Ovary (tissue), 9 donors: ENCODE results near the gene HES4. TPM values are rescaled to one million over a fixed set of nuclear protein-coding genes. Genes with fewer than 3 reads are reported as not detected.

Source experiments
- DNase-seq, 5 donors: peaks; one replicate each; pipeline ENCODE4 v3.0.0-alpha.2; 2019 to 2020
- H3K27ac ChIP-seq, 2 donors: fragments of 200-600 bp; one replicate each; pipeline versions ENCODE4 v1.5.1 to v1.8.0; 2019 to 2022
- H3K27me3 ChIP-seq: fragments of 200-600 bp; one replicate; pipeline ENCODE4 v1.8.0; 2022
- H3K36me3 ChIP-seq: fragments of 200-600 bp; sonication (generic); one replicate; pipeline ENCODE4 v1.5.1; 2019
- H3K4me1 ChIP-seq: one replicate; pipeline ENCODE4 v1.8.1; 2013; ENCODE audit warnings: mild to moderate bottlenecking, moderate library complexity; ENCODE audit not compliant: insufficient read depth
- H3K4me3 ChIP-seq: fragments of 200-600 bp; sonication (generic); one replicate; pipeline ENCODE4 v1.5.1; 2017
- H3K9me3 ChIP-seq, 2 donors: fragments of 200-600 bp in 1 of 2; sonication (generic) in 1 of 2; one replicate each; pipeline versions ENCODE4 v1.5.1 to v1.8.1; 2013 to 2019; ENCODE audit warnings: mild to moderate bottlenecking in 1 of 2, moderate library complexity in 1 of 2
- CTCF ChIP-seq, 3 donors: fragments of 450-650 bp in 2 of 3; fragments of 200-600 bp in 1 of 3; IDR thresholded peaks; one replicate each; pipeline versions ENCODE4 v1.5.1 to v1.8.0; 2016 to 2022; ENCODE audit warnings: antibody characterized with exemption in 3 of 3, mild to moderate bottlenecking in 1 of 3
- EP300 ChIP-seq: sonication (generic); formaldehyde crosslinking; IDR thresholded peaks from one replicate; pipeline ENCODE4 v1.6.1; 2017; ENCODE audit warnings: antibody characterized with exemption
- POLR2A ChIP-seq: fragments of 450-650 bp; IDR thresholded peaks from one replicate; pipeline ENCODE4 v1.6.1; 2017; ENCODE audit warnings: antibody characterized with exemption, mild to moderate bottlenecking, moderate library complexity
- whole genome bisulfite sequencing, 3 donors: extraction: QIAGEN DNeasy Blood & Tissue Kit in 1 of 3; methylation state at CpG; one replicate each; pipeline versions ENCODE4 v1.1.5 to v1.1.7; 2013 to 2017; 5-methylcytosine and 5-hydroxymethylcytosine counted together
- intact Hi-C, 4 donors: fragments of 100-400 bp; cut with DNase I; formaldehyde crosslinking; loops; one replicate each; pipeline versions ENCODE4 v1.11.0 to v1.15.1; 2022 to 2023
- polyA plus RNA-seq, 2 donors: library from polyadenylated mRNA; stranded (reverse); fragments of 200-250 nt in 1 of 2; fragments of 350-450 nt in 1 of 2; fragmentation: Illumina TruSeq in 1 of 2; extraction: RNeasy Lipid Tissue Mini Kit (QIAGEN cat#74804) in 1 of 2; gene quantifications; one replicate each; pipeline ENCODE4 v1.2.3, GENCODE V29; 2013 to 2014
- total RNA-seq, 7 donors: library from RNA; depleted of rRNA in 2 of 7; stranded (reverse); fragments of >200 nt in 2 of 7; fragmentation: NEBNext Ultra II Directional in 3 of 7; extraction: Animal tissue kit (Norgen Biotek cat#: 25700) in 3 of 7; gene quantifications; one replicate each; pipeline versions ENCODE4 v1.1.0 to v1.2.4, GENCODE V29; 2016 to 2023
- donor health status: DM: no; HTN: no; CAD: no; lungs with moderate emphysema.
- donor health status: DM: no; HTN: no; CAD: no.
- donor health status: Bipolar disorder and iron deficiency.
- donor health status: DM: yes; HTN: yes; CAD: no.
- donor health status: DM: no; HTN: no; CAD: no.
- donor health status: DM: yes; HTN: yes; CAD: no.

The HES4 gene
- total and polyA plus RNA-seq, 9 donors = 4.5 to 76.2 (median 7.3) TPM; not detected in 1

- peak overlapping the region; percentile 64 for H3K4me3 ChIP-seq
- WGBS, 3 donors = 0 to 1% (median 0%) methylated on average over 48 to 75 of the region's 75 CpGs
- peaks cover 11% of the 10 kb centered on the region for H3K27me3 ChIP-seq
- peaks cover 9% of the 10 kb centered on the region for H3K4me1 ChIP-seq
- intact Hi-C loops = no loop called here
- peak in 4 of 5 donors; percentile 64 to 86 (median 78) for DNase-seq
- no peaks in the 10 kb centered on the region for H3K9me3 ChIP-seq
- peak; percentile 41 for TF ChIP-seq EP300
- peak; percentile 10 for TF ChIP-seq POLR2A
- peak in 1 of 3 donors; percentile 16 for TF ChIP-seq CTCF (IDR thresholded peaks at IDR 0.05)
- H3K27ac ChIP-seq = peak overlapping the region; percentile 52 to 53
- H3K36me3 ChIP-seq = no peaks in the 10 kb centered on the region
Observed at GRCh38 chr1:1000357-1001056, 610 bp upstream of the HES4 start.

- WGBS, 3 donors = 0% methylated on average over 37 to 86 of the region's 86 CpGs
- Histone ChIP-seq H3K36me3 (no peaks in the 10 kb centered on the region), H3K4me1 (peaks cover 9% of the 10 kb centered on the region), H3K27me3 (peaks cover 11% of the 10 kb centered on the region), H3K27ac (peak overlapping the region; percentile 23 to 52), H3K4me3 (peak overlapping the region; percentile 64), H3K9me3 (no peaks in the 10 kb centered on the region)
- intact Hi-C loops = no loop called here
- TF ChIP-seq EP300 (no peak), CTCF (IDR thresholded peaks at IDR 0.05) (no peak), POLR2A (no peak)
- DNase-seq = peak in 2 of 5 donors; percentile 26 to 46
Observed at GRCh38 chr1:998995-999724, 737 bp downstream of the HES4 start.

- 0% methylated on average over 20 to 26 of the region's 27 CpGs for WGBS, 3 donors
- peaks cover 11% of the 10 kb centered on the region for H3K27me3 ChIP-seq
- H3K4me1 ChIP-seq = peaks cover 9% of the 10 kb centered on the region
- H3K27ac ChIP-seq = no peak overlapping the region
- no peak for TF ChIP-seq POLR2A
- TF ChIP-seq CTCF (IDR thresholded peaks at IDR 0.05) = no peak
- no peak for TF ChIP-seq EP300
- H3K4me3 ChIP-seq = peak overlapping the region; percentile 64
- intact Hi-C loops = no loop called here
- H3K36me3 ChIP-seq = no peaks in the 10 kb centered on the region
- no peaks in the 10 kb centered on the region for H3K9me3 ChIP-seq
- no peak for DNase-seq
Observed at GRCh38 chr1:998745-998994, 1.2 kb downstream of the HES4 start.

- Histone ChIP-seq H3K27me3 (peaks cover 11% of the 10 kb centered on the region), H3K27ac (no peak overlapping the region), H3K4me1 (peaks cover 9% of the 10 kb centered on the region), H3K36me3 (no peaks in the 10 kb centered on the region), H3K4me3 (peak overlapping the region; percentile 64), H3K9me3 (no peaks in the 10 kb centered on the region)
- TF ChIP-seq EP300 (no peak), CTCF (IDR thresholded peaks at IDR 0.05) (no peak), POLR2A (no peak)
- DNase-seq = peak in 1 of 5 donors; percentile 17
- intact Hi-C loops = no loop called here
- WGBS, 3 donors = 15 to 43% (median 23%) methylated on average over 35 to 75 of the region's 75 CpGs
Observed at GRCh38 chr1:997993-998744, 1.7 kb downstream of the HES4 start.
